Testis (tissue), 3 donors: ENCODE data around the gene SNRPA. TPM values are rescaled to one million over a fixed set of nuclear protein-coding genes. Genes with fewer than 3 reads are reported as not detected.
A peak's percentile ranks its signal among the peaks of the same experiment; 100 is the strongest.

ENCODE experiments used
- DNase-seq: peaks from one replicate; pipeline ENCODE4 v3.0.0-alpha.2; 2019
- H3K27ac ChIP-seq, 2 donors: fragments of 200-600 bp; sonication (generic); one replicate each; pipeline ENCODE4 v1.5.1; 2019
- H3K27me3 ChIP-seq: fragments of 200-600 bp; sonication (generic); one replicate; pipeline ENCODE4 v1.5.1; 2019
- H3K36me3 ChIP-seq: fragments of 200-600 bp; sonication (generic); one replicate; pipeline ENCODE4 v1.5.1; 2017; ENCODE audit warnings: low read depth; ENCODE audit errors: missing control alignments
- H3K4me1 ChIP-seq: fragments of 200-600 bp; sonication (generic); one replicate; pipeline ENCODE4 v1.5.1; 2019
- H3K4me3 ChIP-seq, 2 donors: fragments of 200-600 bp; sonication (generic); one replicate each; pipeline ENCODE4 v1.5.1; 2017 to 2019
- H3K9me3 ChIP-seq: fragments of 200-600 bp; sonication (generic); one replicate; pipeline ENCODE4 v1.5.1; 2017
- POLR2A ChIP-seq: fragments of 450-650 bp; IDR thresholded peaks from one replicate; pipeline ENCODE4 v1.6.1; 2017; ENCODE audit warnings: antibody characterized with exemption, mild to moderate bottlenecking, moderate library complexity
- WGBS, 2 donors: methylation state at CpG; one replicate each; pipeline ENCODE4 v1.1.5; 2018; 5-methylcytosine and 5-hydroxymethylcytosine counted together
- intact Hi-C: fragments of 100-400 bp; cut with DNase I; formaldehyde crosslinking; loops from one replicate; pipeline ENCODE4 v1.15.1; 2023; ENCODE audit warnings: low total_unique reads
- polyA plus RNA-seq: library from polyadenylated mRNA; stranded (reverse); fragments of 350-450 nt; fragmentation: Illumina TruSeq; extraction: RNeasy Lipid Tissue Mini Kit (QIAGEN cat#74804); gene quantifications from one replicate; pipeline ENCODE4 v1.2.3, GENCODE V29; 2014; ENCODE audit warnings: low read depth, low replicate concordance; ENCODE audit not compliant: insufficient read depth
- total RNA-seq, 2 donors: library from RNA; depleted of rRNA; stranded (reverse); fragments of >200 nt; gene quantifications; one replicate each; pipeline ENCODE4 v1.2.3, GENCODE V29; 2016
- TF ChIP-seq, protein P1 (sequence below), 3 experiments: fragments of 450-650 bp in 2 of 3; fragments of 200-600 bp in 1 of 3; sonication (generic) in 1 of 3; IDR thresholded peaks; one replicate each; pipeline ENCODE4 v1.5.1; 2016 to 2019; ENCODE audit warnings: antibody characterized with exemption in 3 of 3, mild to moderate bottlenecking in 2 of 3, moderate library complexity in 1 of 3

SNRPA gene
- total and polyA plus RNA-seq, 3 donors from 2014 or later, result 67.8 to 91.5 (median 89.8) TPM

DNA sequence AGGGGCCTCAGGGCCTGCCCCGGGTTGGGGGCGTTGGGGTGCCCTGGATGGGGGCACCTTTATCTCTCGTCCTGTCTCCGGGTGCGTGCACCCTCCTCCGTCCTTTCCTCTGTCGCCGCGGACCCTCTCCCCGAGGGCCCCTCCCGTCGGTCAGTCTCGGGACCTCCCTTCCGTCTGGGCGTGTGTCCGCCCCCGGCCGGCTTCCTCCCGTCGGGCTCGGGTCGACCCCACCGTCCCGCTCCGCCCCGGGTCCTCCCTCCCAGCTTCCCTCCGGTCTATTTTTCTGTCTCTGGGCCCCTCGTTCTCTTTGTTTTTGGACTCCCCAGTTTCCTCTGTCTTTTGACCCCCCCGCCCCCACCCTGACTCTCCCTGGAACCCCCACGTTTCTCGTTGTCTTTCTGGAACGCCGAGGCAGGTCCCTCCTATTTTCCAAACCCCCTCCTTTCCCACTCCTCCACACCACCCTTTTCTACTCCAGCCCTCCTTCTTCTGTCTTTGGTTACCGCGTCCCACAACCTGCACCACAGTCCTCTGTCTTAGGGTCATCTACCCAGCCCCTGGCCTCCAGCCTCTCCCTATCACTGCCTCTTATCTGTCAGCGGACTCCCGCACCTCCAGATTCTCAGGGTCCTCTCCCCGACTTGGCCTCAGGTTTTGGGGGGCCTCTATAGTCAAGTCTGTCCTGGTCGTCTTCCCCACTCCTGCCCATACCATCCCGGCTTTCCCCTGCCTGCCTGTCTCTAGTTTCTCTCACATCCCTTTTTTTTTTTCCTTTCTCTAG is 48.7 kb downstream of the SNRPA start:
- Histone ChIP-seq H3K27ac (peak overlapping the region; percentile 95 to 96), H3K4me3 (peak overlapping the region; percentile 71 to 89), H3K9me3 (no peaks in the 10 kb centered on the region), H3K4me1 (peaks cover 43% of the 10 kb centered on the region), H3K36me3 (no peaks in the 10 kb centered on the region), H3K27me3 (no peaks in the 10 kb centered on the region)
- DNase-seq, result no peak
- WGBS, 2 donors, result 1% methylated on average over 37 to 40 of the region's 40 CpGs
- intact Hi-C loops, result no loop called here
- TF ChIP-seq, protein P1, sequence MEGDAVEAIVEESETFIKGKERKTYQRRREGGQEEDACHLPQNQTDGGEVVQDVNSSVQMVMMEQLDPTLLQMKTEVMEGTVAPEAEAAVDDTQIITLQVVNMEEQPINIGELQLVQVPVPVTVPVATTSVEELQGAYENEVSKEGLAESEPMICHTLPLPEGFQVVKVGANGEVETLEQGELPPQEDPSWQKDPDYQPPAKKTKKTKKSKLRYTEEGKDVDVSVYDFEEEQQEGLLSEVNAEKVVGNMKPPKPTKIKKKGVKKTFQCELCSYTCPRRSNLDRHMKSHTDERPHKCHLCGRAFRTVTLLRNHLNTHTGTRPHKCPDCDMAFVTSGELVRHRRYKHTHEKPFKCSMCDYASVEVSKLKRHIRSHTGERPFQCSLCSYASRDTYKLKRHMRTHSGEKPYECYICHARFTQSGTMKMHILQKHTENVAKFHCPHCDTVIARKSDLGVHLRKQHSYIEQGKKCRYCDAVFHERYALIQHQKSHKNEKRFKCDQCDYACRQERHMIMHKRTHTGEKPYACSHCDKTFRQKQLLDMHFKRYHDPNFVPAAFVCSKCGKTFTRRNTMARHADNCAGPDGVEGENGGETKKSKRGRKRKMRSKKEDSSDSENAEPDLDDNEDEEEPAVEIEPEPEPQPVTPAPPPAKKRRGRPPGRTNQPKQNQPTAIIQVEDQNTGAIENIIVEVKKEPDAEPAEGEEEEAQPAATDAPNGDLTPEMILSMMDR (IDR thresholded peaks at IDR 0.05), result no peak
- no peak for TF ChIP-seq POLR2A

DNA sequence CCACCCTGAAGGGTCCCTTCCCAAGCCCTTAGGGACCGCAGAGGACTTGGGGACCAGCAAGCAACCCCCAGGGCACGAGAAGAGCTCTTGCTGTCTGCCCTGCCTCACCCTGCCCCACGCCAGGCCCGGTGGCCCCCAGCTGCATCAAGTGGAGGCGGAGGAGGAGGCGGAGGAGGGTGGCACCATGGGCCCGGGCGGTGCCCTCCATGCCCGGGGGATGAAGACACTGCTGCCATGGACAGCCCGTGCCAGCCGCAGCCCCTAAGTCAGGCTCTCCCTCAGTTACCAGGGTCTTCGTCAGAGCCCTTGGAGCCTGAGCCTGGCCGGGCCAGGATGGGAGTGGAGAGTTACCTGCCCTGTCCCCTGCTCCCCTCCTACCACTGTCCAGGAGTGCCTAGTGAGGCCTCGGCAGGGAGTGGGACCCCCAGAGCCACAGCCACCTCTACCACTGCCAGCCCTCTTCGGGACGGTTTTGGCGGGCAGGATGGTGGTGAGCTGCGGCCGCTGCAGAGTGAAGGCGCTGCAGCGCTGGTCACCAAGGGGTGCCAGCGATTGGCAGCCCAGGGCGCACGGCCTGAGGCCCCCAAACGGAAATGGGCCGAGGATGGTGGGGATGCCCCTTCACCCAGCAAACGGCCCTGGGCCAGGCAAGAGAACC is 49.5 kb downstream of the SNRPA start:
- Histone ChIP-seq H3K27ac (peak overlapping the region; percentile 95 to 96), H3K9me3 (no peaks in the 10 kb centered on the region), H3K4me1 (peaks cover 49% of the 10 kb centered on the region), H3K36me3 (no peaks in the 10 kb centered on the region), H3K4me3 (peak overlapping the region; percentile 71 to 89), H3K27me3 (no peaks in the 10 kb centered on the region)
- peak; percentile 52 for DNase-seq
- TF ChIP-seq, protein P1 (IDR thresholded peaks at IDR 0.05), result no peak
- no peak for TF ChIP-seq POLR2A
- 32 to 38% methylated on average over 8 to 26 of the region's 27 CpGs for WGBS, 2 donors
- intact Hi-C loops, result no loop called here

DNA sequence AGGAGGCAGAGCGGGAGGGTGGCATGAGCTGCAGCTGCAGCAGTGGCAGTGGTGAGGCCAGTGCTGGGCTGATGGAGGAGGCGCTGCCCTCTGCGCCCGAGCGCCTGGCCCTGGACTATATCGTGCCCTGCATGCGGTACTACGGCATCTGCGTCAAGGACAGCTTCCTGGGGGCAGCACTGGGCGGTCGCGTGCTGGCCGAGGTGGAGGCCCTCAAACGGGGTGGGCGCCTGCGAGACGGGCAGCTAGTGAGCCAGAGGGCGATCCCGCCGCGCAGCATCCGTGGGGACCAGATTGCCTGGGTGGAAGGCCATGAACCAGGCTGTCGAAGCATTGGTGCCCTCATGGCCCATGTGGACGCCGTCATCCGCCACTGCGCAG is 50.0 kb downstream of the SNRPA start:
- 40 to 45% methylated on average over 14 to 27 of the region's 27 CpGs for WGBS, 2 donors
- intact Hi-C loops, result no loop called here
- peak overlapping the region; percentile 95 to 96 for H3K27ac ChIP-seq

DNA sequence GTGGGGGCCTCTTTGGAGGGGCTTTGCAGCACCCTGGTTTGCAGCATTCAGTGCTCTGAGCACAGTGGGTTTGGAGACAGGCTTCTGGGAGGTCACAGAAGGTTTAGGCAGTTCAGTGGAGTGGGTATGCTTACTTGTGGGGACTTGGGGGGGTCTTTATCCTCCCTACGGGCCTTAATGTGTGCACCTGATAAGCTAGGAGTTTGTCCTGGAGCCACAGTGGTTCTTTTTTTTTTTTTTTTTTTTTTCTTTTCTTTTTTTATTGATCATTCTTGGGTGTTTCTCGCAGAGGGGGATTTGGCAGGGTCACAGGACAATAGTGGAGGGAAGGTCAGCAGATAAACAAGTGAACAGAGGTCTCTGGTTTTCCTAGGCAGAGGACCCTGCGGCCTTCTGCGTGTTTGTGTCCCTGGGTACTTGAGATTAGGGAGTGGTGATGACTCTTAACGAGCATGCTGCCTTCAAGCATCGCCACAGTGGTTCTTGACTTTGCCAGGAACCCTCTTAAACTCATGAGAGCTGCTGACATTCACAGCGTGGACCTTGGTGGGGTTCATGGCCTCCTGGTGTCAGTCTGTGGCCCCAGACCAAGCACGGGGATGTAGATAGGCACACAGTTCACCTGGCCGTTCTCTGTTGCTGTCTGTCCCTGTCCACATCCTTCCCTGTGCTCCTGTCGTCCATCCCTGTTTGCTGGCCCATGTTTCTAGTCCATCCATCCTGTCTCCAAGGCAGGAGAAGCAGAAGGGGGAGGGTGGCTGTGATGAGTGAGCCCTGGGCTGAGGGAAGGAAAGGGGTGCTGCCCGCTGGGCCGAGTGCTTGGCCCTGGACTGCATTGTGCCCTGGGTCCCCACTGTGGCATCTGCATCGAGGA is 50.7 kb downstream of the SNRPA start:
- H3K9me3 ChIP-seq, result no peaks in the 10 kb centered on the region
- no peak for DNase-seq
- intact Hi-C loops, result no loop called here
- no peaks in the 10 kb centered on the region for H3K27me3 ChIP-seq
- peak overlapping the region in 1 of 2 donors; percentile 89 for H3K4me3 ChIP-seq
- TF ChIP-seq POLR2A, result no peak
- TF ChIP-seq, protein P1 (IDR thresholded peaks at IDR 0.05), result no peak
- H3K4me1 ChIP-seq, result peaks cover 54% of the 10 kb centered on the region
- H3K36me3 ChIP-seq, result no peaks in the 10 kb centered on the region
- peak overlapping the region; percentile 95 to 96 for H3K27ac ChIP-seq
- 22 to 46% methylated on average over 13 of the region's 13 CpGs for WGBS, 2 donors

More for the DNA sequence above, 50.0 kb downstream of the SNRPA start:
- Histone ChIP-seq H3K36me3 (no peaks in the 10 kb centered on the region), H3K4me3 (peak overlapping the region in 1 of 2 donors; percentile 89), H3K9me3 (no peaks in the 10 kb centered on the region), H3K27me3 (no peaks in the 10 kb centered on the region), H3K4me1 (peaks cover 51% of the 10 kb centered on the region)
- no peak for DNase-seq
- TF ChIP-seq, protein P1 (IDR thresholded peaks at IDR 0.05), result no peak
- no peak for TF ChIP-seq POLR2A
